Liver (tissue), 9 donors: Measurements from ENCODE around the gene IL25. TPM values are rescaled to one million over a fixed set of nuclear protein-coding genes. Genes with fewer than 3 reads are reported as not detected.

Source experiments
- DNase-seq: peaks from one replicate; pipeline ENCODE4 v3.0.0-alpha.2; 2017; ENCODE audit warnings: low spot score
- H3K27ac ChIP-seq, 2 donors: one replicate each; pipeline ENCODE4 v1.7.0; 2013; ENCODE audit warnings: inconsistent platforms in 2 of 2, low read length in 2 of 2, control low read depth in 1 of 2, low read depth in 1 of 2, mild to moderate bottlenecking in 1 of 2
- H3K27me3 ChIP-seq, 4 donors: one replicate each; pipeline versions ENCODE4 v1.6.1 to v1.7.0; 2013; ENCODE audit warnings: low read length in 3 of 4, inconsistent platforms in 1 of 4, mild to moderate bottlenecking in 1 of 4, moderate library complexity in 1 of 4; ENCODE audit not compliant: control insufficient read depth in 4 of 4, insufficient read depth in 4 of 4
- H3K36me3 ChIP-seq, 4 donors: one replicate each; pipeline versions ENCODE4 v1.6.1 to v1.7.0; 2013; ENCODE audit warnings: low read length in 3 of 4, mild to moderate bottlenecking in 3 of 4, low read depth in 1 of 4, moderate library complexity in 1 of 4; ENCODE audit not compliant: control insufficient read depth in 4 of 4, insufficient read depth in 3 of 4
- H3K4me1 ChIP-seq, 4 donors: one replicate each; pipeline versions ENCODE4 v1.6.1 to v1.7.0; 2013; ENCODE audit warnings: low read length in 3 of 4, mild to moderate bottlenecking in 3 of 4, moderate library complexity in 1 of 4; ENCODE audit not compliant: control insufficient read depth in 4 of 4, insufficient read depth in 4 of 4
- H3K4me3 ChIP-seq, 3 donors: one replicate each; pipeline versions ENCODE4 v1.6.1 to v1.7.0; 2013; ENCODE audit warnings: low read length in 3 of 3, control low read depth in 1 of 3, low read depth in 1 of 3, mild to moderate bottlenecking in 1 of 3
- H3K9ac ChIP-seq, 2 donors: one replicate each; pipeline ENCODE4 v1.7.0; 2013; ENCODE audit warnings: low read length in 2 of 2, mild to moderate bottlenecking in 2 of 2, moderate library complexity in 2 of 2, control low read depth in 1 of 2, low read depth in 1 of 2
- H3K9me3 ChIP-seq, 4 donors: one replicate each; pipeline versions ENCODE4 v1.6.1 to v1.7.0; 2013; ENCODE audit warnings: low read length in 3 of 4; ENCODE audit not compliant: control insufficient read depth in 4 of 4
- EGR1 ChIP-seq, 2 donors: IDR thresholded peaks; 2 replicates each; pipeline ENCODE4 v1.6.1; 2016 to 2018; ENCODE audit warnings: antibody characterized with exemption in 2 of 2, low read depth in 2 of 2
- FOXA1 ChIP-seq: IDR thresholded peaks from 2 replicates; pipeline ENCODE4 v1.6.1; 2016; ENCODE audit warnings: antibody characterized with exemption
- FOXA2 ChIP-seq: IDR thresholded peaks from 2 replicates; pipeline ENCODE4 v1.6.1; 2016; ENCODE audit warnings: antibody characterized with exemption
- GABPA ChIP-seq, 2 donors: IDR thresholded peaks in 1 of 2; conservative IDR thresholded peaks in 1 of 2; 2 replicates each; pipeline ENCODE4 v1.6.1; 2016; ENCODE audit warnings: antibody characterized with exemption in 2 of 2, mild to moderate bottlenecking in 1 of 2, moderate library complexity in 1 of 2
- HNF4A ChIP-seq, 2 donors: conservative IDR thresholded peaks; 2 replicates each; pipeline ENCODE4 v1.6.1; 2016; ENCODE audit warnings: antibody characterized with exemption in 2 of 2, mild to moderate bottlenecking in 2 of 2
- HNF4G ChIP-seq: IDR thresholded peaks from 2 replicates; pipeline ENCODE4 v1.6.1; 2016; ENCODE audit warnings: antibody characterized with exemption
- JUND ChIP-seq, 2 donors: IDR thresholded peaks; 2 replicates each; pipeline ENCODE4 v1.6.1; 2016; ENCODE audit warnings: antibody characterized with exemption in 2 of 2
- MAX ChIP-seq: IDR thresholded peaks from 2 replicates; pipeline ENCODE4 v1.6.1; 2016; ENCODE audit warnings: antibody characterized with exemption
- NR2F2 ChIP-seq: IDR thresholded peaks from 2 replicates; pipeline ENCODE4 v1.6.1; 2016; ENCODE audit warnings: antibody characterized with exemption
- RAD21 ChIP-seq, 2 donors: IDR thresholded peaks; 2 replicates each; pipeline ENCODE4 v1.6.1; 2016; ENCODE audit warnings: antibody characterized with exemption in 2 of 2, mild to moderate bottlenecking in 2 of 2
- REST ChIP-seq: IDR thresholded peaks from 2 replicates; pipeline ENCODE4 v1.6.1; 2016; ENCODE audit warnings: antibody characterized with exemption, mild to moderate bottlenecking
- RXRA ChIP-seq, 2 donors: IDR thresholded peaks; 2 replicates each; pipeline ENCODE4 v1.6.1; 2017 to 2018; ENCODE audit warnings: antibody characterized with exemption in 2 of 2, mild to moderate bottlenecking in 1 of 2
- SP1 ChIP-seq: IDR thresholded peaks from 2 replicates; pipeline ENCODE4 v1.6.1; 2018; ENCODE audit warnings: antibody characterized with exemption, mild to moderate bottlenecking
- TAF1 ChIP-seq: conservative IDR thresholded peaks from 2 replicates; pipeline ENCODE4 v1.6.1; 2016; ENCODE audit warnings: antibody characterized with exemption, mild to moderate bottlenecking
- YY1 ChIP-seq: IDR thresholded peaks from 2 replicates; pipeline ENCODE4 v1.6.1; 2016; ENCODE audit warnings: antibody characterized with exemption, mild to moderate bottlenecking
- WGBS: extraction: QIAGEN DNeasy Blood & Tissue Kit; methylation state at CpG from one replicate; pipeline ENCODE4 v1.1.7; 2013; 5-methylcytosine and 5-hydroxymethylcytosine counted together
- polyA plus RNA-seq, 2 donors: library from polyadenylated mRNA; stranded (reverse) in 1 of 2; unstranded in 1 of 2; fragments of 200-250 nt in 1 of 2; fragments of >200 nt in 1 of 2; fragmentation: Nextera tagmentation in 1 of 2; extraction: Ambion mirVana in 1 of 2; gene quantifications; one replicate each; pipeline versions ENCODE4 v1.2.1 to v1.2.3, GENCODE V29; 2013 to 2015
- total RNA-seq, 2 donors: library from RNA; depleted of rRNA; stranded (reverse); fragments of >200 nt; gene quantifications; one replicate each; pipeline ENCODE4 v1.2.3, GENCODE V29; 2014
- TF ChIP-seq, protein P1 (sequence below): IDR thresholded peaks from 2 replicates; pipeline ENCODE4 v1.6.1; 2016; ENCODE audit warnings: antibody characterized with exemption
- TF ChIP-seq, protein P2 (sequence below): IDR thresholded peaks from 2 replicates; pipeline ENCODE4 v1.6.1; 2016; ENCODE audit warnings: antibody characterized with exemption
- TF ChIP-seq, protein P3 (sequence below): fragments of 150-350 bp; IDR thresholded peaks from 2 replicates; pipeline ENCODE4 v1.5.1; 2017; ENCODE audit warnings: improper control_type of control experiment, low read depth, low read length; ENCODE audit not compliant: missing input control
- donor health status: healthy.
- donor health status: healthy.
- donor health status: healthy.
- donor health status: healthy.
- donor health status: healthy.

The IL25 gene
- total and polyA plus RNA-seq, 4 donors: not detected

DNA sequence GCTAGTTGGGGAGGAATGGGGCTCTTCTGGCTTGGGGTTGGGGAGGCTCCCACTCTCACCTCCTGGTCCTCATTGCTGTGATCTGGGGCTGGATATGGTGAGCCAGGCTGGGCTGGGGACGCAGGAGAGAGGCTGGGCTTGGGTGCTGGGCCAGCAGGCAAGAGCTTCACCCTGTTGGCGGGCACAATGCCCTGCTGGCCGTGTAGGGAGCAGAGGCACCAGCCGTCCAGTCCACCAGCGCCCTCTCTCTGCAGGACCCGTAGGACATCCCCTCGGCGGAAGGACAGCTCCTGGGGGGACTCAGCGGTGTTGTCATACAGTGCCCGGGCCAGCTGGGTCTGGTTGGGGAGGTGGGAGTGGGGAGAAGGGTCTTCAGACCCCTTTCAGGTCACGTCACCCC, 12.1 kb upstream of the IL25 start:
- WGBS: 76% methylated on average over 11 of the region's 11 CpGs
- H3K27ac ChIP-seq: no peak overlapping the region
- no peak overlapping the region for H3K9ac ChIP-seq
- DNase-seq: no peak
- no peaks in the 10 kb centered on the region for H3K9me3 ChIP-seq
- peaks cover 0 to 7% (median 5%) of the 10 kb centered on the region in 4 donors for H3K27me3 ChIP-seq
- peaks cover 2 to 7% (median 5%) of the 10 kb centered on the region in 4 donors for H3K4me1 ChIP-seq
- H3K4me3 ChIP-seq: no peak overlapping the region
- TF ChIP-seq REST (no peak), TAF1 (no peak), MAX (no peak), SP1 (no peak), EGR1 (IDR thresholded peaks at IDR 0.05; ENCODE audit: low read depth in 2 of 2) (no peak), RXRA (IDR thresholded peaks at IDR 0.05) (no peak), FOXA1 (no peak), YY1 (no peak), JUND (IDR thresholded peaks at IDR 0.05) (no peak), GABPA (IDR thresholded peaks at IDR 0.05 in 1 of 2, conservative IDR thresholded peaks at IDR 0.05 in 1 of 2) (no peak), NR2F2 (no peak), FOXA2 (no peak)
- TF ChIP-seq, protein P1, sequence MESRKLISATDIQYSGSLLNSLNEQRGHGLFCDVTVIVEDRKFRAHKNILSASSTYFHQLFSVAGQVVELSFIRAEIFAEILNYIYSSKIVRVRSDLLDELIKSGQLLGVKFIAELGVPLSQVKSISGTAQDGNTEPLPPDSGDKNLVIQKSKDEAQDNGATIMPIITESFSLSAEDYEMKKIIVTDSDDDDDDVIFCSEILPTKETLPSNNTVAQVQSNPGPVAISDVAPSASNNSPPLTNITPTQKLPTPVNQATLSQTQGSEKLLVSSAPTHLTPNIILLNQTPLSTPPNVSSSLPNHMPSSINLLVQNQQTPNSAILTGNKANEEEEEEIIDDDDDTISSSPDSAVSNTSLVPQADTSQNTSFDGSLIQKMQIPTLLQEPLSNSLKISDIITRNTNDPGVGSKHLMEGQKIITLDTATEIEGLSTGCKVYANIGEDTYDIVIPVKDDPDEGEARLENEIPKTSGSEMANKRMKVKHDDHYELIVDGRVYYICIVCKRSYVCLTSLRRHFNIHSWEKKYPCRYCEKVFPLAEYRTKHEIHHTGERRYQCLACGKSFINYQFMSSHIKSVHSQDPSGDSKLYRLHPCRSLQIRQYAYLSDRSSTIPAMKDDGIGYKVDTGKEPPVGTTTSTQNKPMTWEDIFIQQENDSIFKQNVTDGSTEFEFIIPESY: no peak
- TF ChIP-seq, protein P2, sequence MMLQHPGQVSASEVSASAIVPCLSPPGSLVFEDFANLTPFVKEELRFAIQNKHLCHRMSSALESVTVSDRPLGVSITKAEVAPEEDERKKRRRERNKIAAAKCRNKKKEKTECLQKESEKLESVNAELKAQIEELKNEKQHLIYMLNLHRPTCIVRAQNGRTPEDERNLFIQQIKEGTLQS: no peak
- TF ChIP-seq, protein P3, sequence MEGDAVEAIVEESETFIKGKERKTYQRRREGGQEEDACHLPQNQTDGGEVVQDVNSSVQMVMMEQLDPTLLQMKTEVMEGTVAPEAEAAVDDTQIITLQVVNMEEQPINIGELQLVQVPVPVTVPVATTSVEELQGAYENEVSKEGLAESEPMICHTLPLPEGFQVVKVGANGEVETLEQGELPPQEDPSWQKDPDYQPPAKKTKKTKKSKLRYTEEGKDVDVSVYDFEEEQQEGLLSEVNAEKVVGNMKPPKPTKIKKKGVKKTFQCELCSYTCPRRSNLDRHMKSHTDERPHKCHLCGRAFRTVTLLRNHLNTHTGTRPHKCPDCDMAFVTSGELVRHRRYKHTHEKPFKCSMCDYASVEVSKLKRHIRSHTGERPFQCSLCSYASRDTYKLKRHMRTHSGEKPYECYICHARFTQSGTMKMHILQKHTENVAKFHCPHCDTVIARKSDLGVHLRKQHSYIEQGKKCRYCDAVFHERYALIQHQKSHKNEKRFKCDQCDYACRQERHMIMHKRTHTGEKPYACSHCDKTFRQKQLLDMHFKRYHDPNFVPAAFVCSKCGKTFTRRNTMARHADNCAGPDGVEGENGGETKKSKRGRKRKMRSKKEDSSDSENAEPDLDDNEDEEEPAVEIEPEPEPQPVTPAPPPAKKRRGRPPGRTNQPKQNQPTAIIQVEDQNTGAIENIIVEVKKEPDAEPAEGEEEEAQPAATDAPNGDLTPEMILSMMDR: no peak
- H3K36me3 ChIP-seq: no peaks in the 10 kb centered on the region

- Histone ChIP-seq H3K27ac (no peak overlapping the region), H3K27me3 (peaks cover 0 to 7% (median 5%) of the 10 kb centered on the region in 4 donors), H3K9ac (no peak overlapping the region), H3K4me3 (no peak overlapping the region), H3K36me3 (no peaks in the 10 kb centered on the region), H3K4me1 (peaks cover 2 to 12% (median 9%) of the 10 kb centered on the region in 4 donors), H3K9me3 (no peaks in the 10 kb centered on the region)
- no peak for DNase-seq
- TF ChIP-seq RXRA (IDR thresholded peaks at IDR 0.05): no peak
- TF ChIP-seq YY1: no peak
- no peak for TF ChIP-seq JUND (IDR thresholded peaks at IDR 0.05)
- TF ChIP-seq SP1: no peak
- TF ChIP-seq, protein P1: no peak
- no peak for TF ChIP-seq HNF4A (conservative IDR thresholded peaks at IDR 0.05)
- TF ChIP-seq, protein P2: no peak
- no peak for TF ChIP-seq HNF4G
- no peak for TF ChIP-seq TAF1
- TF ChIP-seq RAD21 (IDR thresholded peaks at IDR 0.05): no peak
Observed at GRCh38 chr14:23361320-23361719, 11.3 kb upstream of the IL25 start.
